Inflammatory macrophage treated with lipopolysaccharide for 4 hours (primary cell): Measurements from ENCODE around the gene POLR3GL.
A peak's percentile ranks its signal among the peaks of the same experiment; 100 is the strongest.

ENCODE experiments used
- DNase-seq: peaks from one replicate; pipeline ENCODE4 v3.0.0-alpha.2; 2020

The POLR3GL gene

DNA sequence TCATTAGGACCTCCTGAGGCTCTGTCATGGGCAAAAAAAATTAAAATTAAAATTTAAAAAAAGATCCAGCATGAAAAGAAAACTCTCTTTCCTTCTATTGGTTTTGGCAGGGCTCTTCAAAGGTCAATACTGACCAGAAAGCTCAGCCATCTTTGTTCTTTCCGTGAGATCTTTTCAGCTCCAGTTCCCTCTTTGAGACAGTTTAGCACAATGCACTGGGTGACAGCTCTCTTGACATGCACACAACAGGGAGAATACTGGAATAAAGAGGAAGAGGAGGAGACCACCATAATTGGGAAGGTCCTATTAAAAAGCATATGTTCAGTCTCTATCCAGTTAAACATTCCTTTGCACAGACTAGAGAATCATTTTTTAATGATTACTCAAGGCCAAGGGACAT is 13.0 kb upstream of the POLR3GL start:
- no peak for DNase-seq

DNA sequence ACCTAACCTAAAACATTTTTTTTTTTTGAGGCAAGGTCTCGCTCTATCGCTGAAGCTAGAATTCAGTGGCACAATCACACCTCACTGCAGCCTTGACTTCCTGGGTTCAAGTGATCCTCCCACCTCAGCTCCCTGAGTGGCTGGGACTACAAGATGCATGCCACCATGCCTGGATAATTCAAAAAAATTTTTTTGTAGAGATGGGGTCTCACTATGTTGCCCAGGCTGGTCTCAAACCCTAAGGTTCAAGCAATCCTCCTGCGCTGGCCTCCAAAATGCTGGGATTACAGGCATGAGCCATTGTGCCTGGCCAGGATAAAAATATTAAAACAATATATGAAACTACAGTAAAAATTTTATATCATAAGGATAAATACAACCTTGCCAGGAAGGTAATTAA is 11.6 kb upstream of the POLR3GL start:
- DNase-seq: no peak

DNA sequence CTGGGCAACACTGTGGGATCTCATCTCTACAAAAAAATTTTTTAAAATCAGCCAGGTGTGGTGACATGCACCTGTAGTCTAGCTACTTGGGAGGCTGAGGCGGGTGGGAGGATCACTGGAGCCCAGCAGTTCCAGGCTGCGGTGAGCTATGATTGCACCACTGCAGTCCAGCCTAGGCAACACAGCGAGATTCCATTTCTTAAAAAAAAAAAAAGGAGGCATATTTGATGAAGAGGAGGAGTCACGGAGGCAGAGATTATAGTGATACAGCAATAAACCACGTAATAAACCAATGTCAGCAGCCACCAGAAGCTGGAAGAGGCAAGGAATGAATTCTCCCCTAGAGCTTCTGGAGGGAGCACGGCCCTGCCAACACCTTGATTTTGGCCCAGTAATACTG is 10.6 kb upstream of the POLR3GL start:
- DNase-seq: no peak

DNA sequence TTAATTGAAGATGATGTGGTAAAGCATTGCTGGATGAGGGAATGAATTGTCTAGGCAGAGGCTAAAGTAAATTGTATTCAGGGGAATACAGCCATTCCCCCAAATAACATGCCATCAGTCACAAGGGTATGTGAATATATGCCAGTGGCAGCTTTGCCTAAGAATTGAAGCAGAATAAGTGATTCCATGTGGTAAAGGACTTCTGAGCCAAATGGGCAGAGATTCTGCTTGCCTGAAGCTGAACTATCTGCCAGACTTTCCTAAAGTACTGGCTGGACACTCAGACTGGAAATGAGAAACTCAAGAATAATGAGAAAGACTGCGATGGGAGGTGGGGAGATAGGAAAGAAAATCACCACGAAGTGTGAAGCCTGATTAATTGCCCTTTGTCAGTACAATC is 9.1 kb upstream of the POLR3GL start:
- DNase-seq: no peak

DNA sequence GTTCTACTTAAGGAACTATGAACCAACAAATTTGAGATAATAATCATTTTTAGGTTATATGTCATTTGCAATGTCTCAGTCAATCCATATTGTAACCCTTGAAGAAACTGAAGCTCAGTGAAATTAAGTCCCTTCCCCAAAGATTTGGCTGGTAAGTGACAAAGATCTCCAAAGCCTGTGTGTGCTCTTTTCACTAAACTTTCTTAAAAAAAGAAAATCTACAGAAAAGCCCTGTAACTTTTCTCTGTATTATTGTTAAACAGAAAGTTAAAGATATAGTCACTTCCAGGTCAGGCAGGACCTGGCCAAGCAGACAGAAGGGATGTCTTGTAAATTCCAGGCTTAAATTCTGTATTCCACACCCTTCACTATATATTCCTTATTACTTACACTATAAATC is 8.1 kb upstream of the POLR3GL start:
- no peak for DNase-seq

DNA sequence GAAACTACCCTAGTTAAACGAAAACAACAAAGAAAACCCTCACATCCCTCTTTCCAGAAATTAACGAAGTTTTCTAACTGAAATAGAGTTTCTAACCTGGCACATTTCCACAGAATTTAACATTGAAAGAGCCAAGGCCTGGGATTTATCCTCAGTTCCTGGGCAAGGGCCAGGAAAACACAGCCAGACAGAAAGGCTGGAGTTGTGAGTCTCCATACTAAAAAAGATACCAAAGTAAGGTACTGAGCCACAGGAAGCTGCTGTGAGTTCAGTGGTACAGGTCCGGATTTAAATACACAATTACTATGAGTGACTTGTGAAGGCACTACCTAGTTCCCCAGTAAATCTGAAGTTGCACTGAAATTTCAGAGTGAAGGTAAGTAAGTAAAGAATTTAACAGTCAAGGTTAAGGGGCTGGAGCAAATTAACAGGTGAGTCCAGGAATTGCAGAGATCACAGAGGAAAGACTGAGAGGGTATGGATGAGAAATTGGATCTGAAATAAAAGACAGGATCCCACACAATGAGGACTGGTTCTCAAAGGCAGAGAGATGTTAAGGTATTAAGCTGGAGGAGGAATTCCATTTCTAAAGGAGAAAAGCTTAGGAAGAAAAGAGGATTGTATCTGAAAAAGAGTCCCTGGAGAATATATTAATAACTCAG is 7.6 kb upstream of the POLR3GL start:
- DNase-seq: no peak

DNA sequence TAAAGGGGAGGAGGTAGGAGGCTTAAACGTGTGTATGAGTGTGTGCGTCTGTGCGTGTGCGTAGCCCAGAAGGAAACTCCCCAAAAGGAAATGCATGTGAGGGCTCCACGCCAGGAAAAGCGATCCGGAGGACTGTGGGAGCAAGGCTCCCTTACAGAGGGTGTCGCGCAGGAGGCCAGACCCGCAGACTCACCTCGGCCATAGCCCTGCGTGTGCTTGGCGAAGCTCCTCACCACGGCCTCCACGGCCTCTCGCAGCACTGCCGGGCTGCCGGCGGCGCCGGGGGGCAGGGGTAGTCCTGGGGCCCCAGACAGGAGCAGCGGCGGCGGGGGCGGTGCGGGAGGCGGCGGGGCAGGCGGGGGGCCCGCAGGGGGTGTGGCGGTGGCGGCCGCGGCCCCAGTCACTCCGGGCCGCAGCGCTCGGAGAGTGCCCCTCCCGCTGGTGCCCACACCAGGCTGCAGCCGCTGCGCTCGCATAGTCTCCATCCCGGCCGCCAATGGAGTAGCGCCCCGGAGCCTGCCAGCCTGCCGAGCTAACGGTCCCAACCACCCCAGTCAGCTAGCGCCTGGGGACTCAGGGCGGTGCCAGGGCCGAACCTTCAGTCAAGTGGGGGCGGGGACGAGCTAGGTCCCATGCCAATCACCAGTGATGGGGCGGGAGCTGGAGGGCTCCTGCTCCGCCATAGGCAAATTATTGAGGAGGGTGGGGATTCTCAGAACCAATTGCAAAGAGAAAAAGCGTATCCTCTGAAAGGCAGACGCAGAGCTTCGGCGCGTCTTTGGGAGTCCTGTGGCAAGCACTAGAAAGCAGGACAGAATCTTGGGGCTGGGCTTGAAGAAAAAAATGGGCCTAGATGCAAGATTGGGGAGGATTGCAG is 6.8 kb upstream of the POLR3GL start, which contains the start of gene LIX1L:
Gene LIX1L, minus strand, starts transcription at position 575 of the 877 bp plus-strand sequence. Its CDS starts 90 bp downstream, at position 485.
- peak; percentile 97 for DNase-seq

DNA sequence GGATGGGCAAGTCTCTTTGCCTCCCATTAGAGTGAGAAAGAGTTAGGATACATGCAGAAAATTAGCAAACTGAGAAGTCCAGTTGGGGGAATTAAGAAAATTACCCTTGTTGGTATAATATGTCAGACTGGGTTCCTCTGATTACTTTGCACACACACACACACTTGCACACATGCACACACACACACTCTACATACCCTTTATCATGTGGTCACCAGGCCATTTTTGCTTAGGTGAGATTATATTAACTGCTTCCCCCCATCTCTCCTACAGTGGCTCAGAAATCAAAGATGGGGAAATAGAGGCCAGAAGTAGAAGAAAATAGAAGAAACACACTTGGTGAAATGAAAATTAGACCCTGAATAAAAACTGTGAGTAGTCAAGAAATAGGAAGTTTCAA is 5.8 kb upstream of the POLR3GL start:
- DNase-seq: no peak

DNA sequence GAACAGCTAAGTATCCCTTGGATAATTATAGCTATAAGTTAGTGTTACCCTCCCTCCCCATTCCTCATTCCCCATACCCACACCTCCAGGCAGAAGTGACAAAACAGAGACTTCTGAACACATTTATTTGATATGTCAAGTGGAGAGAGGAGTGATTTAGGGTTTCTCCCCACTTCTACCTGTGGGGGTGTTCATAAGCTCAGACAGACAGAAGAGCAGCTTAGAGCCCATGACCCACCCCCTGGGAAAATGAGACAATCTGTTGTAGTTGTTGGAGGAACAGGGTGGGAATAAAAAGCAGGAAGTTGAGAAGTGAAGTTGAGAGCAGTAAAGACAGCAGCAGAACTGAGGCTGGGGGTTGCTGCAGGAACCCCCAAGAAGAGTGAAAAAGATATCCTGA is 5.2 kb upstream of the POLR3GL start:
- DNase-seq: no peak

DNA sequence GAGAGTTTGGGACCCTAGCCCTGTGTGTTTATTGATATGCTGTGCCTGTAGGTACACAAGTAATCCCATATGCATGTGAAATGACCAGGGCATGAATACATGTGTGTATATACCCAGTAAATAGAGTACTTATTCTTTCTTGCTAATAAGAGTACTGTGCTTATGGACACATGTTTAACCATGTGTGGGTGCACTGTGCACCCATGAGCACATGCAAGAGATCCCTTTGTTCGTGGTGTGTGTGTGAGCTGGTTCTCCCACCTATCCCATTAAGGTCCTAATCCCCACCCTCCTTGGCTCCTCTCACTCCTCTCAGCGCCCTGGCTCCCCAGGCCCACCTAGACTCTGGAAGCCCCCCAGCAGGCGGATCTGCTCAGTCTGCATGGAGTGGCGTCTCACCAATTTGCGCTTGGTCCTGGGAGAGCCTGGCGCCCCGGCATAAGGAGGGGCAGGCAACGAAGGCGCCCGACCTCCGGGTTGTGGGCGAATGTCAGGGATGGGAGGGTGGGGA is 4.5 kb upstream of the POLR3GL start:
- DNase-seq: no peak

DNA sequence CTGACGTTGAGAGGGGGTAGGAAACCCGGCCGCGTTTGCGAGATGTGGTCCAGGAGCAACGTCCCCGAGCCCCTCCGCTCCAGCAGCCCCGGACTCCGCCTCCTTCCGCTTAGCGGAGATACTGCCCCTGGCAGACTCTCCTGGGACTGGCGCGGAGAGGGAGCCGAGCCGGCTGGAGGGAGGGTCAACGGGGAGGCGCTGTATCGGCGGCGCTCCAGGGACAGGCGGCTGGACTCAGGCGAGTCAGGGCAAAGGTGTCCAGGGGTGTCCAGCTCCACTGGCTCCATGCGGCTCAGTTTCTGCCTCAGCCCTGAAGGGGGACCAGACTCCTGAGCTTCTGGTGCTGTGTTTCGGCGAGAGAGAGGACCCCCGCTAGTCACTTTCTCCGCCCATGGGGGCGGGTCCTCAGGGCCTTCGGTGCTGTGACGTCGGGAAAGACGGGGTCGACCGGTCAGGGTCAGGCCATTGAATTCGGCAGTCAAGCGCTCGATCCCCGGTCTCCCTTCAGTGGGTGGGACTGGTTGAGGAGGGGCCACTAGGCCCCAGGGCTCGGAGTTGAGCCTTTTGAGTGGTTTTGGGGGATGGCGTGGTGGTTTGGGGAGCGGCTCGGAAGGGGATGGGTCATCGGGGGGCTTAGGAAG is 3.9 kb upstream of the POLR3GL start:
- peak; percentile 52 for DNase-seq

DNA sequence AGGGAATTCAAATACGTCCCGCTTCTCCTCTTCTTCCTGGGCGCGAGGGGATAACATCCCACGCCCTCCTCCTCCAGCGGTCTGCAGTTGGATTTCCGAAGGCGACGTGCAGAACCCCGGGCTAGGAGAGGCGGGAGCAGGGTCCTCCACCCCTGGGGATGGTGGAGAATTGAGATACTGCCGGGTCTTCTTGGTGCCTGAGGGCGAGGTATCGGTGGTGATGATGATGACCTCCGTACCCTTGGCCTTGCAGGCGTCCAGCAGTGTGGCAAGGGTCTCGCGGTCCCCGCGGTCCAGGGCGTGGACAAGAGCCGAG is 3.4 kb upstream of the POLR3GL start:
- DNase-seq: no peak

DNA sequence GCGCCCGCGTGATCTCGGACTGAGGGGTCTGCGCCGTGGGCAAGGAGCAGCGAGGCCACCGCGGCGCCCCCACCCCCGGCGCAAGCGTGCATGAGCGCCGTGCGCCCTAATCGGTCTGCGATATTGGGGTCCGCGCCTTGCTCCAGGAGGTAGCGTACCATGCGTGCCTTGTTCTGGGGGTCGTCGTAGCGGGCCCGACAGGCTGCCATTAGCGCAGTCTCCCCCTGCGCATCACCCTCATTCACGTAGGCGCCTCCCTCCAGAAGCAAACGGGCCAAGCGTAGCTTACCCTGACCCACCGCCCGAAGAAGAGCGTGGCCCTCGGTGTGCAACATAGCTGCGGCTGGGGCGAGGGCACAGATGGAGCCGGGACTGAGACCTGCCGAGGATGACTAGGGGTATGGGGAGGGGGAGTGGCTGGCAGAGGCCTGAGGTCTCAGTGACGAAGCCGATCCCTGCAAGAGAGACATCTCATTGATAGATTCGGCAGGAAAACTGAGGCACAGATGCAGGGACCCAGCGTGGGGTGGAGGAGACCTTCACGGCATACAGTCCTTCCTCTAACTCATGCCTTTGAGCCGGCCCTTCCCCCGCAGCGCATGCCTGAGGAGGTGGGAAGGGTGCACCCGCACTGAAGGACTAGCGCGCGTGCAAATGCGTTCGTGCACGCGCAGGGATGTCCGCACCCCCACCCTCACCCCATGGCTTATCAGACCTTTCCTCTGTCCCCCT is 2.9 kb upstream of the POLR3GL start:
- no peak for DNase-seq

DNA sequence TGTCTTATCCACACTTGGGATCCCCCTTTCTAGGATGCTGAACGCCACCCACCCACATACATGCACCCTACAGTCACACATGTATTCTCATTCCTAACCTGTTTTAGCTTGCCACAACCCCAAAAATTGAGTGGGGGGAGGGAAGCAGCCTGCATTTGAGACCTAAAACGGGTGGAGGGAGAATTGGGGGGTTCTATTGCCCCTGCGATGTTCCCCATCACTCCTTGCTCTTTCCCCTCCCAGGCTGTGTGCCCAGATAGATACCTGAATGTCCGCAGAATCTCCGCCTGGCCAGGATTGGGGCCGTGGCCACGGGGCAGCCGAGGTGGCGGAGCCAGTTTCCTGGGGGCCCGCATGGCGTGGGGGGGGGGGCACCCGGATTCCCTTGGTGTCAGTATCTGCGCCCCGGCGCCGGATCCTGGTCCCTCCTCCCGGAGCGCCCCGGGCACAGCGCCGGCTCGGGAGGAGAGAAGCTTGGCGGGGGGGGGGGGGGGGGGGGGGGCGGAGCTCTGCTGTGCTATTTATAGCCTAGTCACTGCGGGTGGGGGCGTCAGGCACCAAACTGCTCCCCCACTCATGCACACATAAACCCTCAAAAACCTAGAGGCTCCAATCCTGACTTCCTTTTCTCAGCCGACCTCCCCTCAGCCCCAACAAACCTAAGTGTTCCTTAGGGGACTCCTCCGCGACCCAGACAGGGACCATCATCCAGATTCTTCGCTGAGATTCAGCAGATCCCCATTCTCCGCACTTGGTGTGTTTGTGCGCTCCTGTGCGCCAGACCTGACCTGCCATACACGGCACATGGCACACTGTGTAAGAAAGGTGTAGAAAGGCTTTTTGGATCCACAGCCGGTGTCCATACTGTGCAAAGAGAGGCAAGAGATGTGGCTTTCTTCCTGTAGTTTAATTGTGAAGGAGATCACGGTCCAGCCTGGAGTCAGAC is 2.1 kb upstream of the POLR3GL start:
- no peak for DNase-seq

DNA sequence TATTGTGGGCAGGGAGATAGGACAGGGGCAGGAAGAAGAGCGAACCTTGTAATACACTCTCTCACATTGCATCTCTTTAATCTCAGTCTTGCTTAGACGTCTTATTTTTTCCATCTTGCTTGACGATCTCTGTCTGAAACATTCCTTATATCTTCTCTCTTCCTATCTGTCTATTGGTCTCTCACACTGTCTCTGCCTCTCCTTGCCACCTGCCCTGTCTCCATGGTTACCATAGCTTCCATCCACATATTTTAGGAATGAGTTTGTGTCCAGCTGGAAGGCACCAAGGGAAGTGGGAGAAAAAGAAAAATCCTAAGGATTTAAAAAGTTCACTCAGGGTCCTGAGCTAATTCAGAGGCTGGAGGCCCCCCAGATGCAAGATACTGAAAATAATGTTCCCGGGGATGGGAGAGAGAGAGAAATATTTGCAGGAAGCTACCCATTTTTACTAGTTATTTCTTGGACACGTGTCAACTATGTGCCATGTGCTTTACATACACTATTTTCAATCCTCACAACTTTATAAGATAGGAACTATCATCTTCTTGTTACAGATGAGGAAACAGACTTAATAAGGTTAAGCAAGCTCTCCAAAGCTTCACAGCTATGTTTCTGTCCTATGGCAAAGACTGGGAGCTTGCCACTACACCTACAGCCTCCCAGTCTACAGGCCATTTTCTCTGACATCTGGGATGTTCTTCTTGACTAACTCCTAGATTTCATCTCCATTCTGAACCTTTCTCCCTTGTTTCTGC is 1.0 kb upstream of the POLR3GL start:
- no peak for DNase-seq

DNA sequence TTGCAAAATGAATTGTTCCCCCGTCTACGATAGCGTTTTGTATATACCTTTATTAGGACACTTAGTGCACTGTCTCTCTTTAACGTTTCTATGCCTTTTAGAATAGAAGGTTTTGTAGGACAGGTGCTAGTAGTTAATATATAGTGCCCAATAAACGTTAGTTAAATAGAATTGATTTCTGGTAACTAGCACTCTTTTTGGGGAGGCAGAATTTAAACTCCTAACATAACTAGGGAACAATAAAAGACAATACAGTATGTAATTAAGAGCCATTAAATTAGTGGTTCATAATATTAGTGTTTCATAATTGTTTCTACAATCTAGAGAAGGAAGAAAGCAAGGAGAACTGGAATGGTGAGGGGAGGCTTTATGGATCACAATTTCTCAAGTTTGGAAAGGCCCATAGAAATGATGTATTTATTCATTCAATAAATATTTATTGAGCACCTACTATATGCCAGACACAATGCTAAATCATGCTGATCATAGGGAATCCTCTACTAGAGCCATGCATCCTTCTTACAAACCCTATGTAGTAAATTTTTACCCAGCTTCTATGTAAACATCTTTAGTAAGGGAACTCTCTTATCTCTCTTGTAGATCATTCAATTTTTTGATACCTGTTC is 742 bp downstream of the POLR3GL start:
- no peak for DNase-seq

DNA sequence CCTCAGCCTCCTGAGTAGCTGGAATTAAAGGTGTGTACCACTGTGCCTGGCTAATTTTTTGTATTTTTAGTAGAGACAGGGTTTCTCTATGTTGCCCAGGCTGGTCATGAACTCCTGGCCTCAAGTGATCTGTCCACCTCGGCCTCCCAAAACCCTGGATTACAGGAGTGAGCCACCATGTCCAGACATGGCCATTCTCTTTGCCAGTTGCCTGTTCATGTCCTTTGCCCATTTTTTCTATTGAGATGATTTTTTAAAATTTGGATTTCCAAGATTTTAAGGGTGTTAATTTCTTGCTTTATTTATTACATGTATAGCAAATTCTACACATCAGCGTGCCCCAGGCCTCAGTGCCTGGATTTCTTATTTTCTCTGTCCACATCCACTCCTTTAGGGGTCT is 2.8 kb downstream of the POLR3GL start:
- DNase-seq: no peak

DNA sequence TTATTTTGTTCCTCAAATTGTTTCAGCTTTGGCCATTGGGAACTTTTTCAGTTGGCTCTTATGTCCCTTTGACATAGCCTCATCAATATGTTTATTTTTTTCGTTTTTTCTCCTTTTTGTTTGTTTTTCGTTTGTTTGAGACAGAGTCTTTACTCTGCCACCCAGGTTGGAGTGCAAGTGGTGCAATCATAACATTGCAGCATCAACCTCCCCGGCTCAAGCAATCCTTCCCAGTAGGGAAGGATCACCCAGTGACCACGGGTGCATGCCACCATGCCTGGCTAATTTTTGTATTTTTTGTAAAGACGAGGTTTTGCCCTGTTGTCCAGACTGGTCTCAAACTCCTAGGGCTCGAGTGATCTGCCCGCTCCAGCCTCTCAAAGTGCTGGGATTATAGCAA is 8.1 kb downstream of the POLR3GL start:
- DNase-seq: no peak

DNA sequence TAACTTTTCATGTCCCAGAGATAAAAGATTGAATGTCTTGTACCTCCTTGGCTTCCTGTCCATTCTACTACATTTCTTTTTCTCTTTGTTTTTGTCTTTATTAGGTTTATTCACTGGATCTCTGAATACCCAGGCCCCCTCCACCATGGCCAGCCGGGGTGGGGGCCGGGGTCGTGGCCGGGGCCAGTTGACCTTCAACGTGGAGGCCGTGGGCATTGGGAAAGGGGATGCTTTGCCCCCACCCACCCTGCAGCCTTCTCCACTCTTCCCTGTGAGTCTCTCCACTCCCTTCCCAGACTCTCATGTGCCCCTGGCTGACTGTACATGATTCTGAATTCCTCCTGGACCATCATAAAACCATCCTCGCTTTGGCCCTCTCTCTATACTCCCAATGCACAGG is 10.2 kb downstream of the POLR3GL start:
- no peak for DNase-seq

DNA sequence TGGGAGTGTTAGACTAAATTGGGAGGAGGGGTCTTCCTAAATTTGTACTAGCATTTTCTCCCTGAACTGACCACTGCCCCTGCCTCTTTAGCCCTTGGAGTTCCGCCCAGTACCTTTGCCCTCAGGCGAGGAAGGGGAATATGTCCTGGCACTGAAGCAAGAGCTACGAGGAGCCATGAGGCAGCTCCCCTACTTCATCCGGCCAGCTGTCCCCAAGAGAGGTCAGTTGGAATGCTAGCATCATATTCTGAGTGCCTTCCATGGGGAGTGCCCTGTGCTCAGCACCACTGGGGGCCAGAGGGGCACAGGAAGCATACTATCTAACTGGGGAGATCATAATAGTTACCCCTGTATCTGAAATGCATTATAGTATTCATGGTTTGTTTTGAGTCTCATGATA is 10.7 kb downstream of the POLR3GL start:
- DNase-seq: no peak

DNA sequence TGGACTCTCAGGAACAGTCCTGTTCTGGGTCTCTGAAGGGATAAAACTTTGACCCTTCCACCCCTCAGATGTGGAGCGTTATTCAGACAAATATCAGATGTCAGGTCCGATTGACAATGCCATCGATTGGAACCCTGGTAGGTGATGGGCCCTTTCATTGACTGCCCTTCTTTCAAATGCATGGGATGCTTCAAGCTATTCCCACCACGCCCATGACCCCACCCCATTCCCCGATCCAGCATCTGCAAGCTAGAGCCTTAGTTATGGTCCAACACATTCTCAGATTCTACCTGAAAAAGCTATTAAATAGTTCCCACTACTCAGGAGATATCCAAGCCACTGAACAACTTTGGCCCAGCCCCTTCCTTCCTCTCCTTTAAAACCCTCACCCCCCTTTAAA is 12.5 kb downstream of the POLR3GL start:
- no peak for DNase-seq
